ENCODE measurements around the gene CES2.
A peak's percentile ranks its signal among the peaks of the same experiment; 100 is the strongest.

CES2 gene

GRCh38 chr16:66916518-66916917 lies 18.8 kb upstream of the CES2 start:
- DNase-seq (ENCODE audit: low read depth, low spot score): no peak
- H3K4me3 ChIP-seq (ENCODE audit: low read length): no peak overlapping the region

- no peak overlapping the region for H3K4me3 ChIP-seq (ENCODE audit: low read length)
- no peak for DNase-seq (ENCODE audit: low read depth, low spot score)
Observed at GRCh38 chr16:66917741-66918140, 17.6 kb upstream of the CES2 start.

- no peak overlapping the region for H3K4me3 ChIP-seq (ENCODE audit: low read length)
- DNase-seq (ENCODE audit: low read depth, low spot score): no peak
Observed at GRCh38 chr16:66918355-66918754, 17.0 kb upstream of the CES2 start.

DNA sequence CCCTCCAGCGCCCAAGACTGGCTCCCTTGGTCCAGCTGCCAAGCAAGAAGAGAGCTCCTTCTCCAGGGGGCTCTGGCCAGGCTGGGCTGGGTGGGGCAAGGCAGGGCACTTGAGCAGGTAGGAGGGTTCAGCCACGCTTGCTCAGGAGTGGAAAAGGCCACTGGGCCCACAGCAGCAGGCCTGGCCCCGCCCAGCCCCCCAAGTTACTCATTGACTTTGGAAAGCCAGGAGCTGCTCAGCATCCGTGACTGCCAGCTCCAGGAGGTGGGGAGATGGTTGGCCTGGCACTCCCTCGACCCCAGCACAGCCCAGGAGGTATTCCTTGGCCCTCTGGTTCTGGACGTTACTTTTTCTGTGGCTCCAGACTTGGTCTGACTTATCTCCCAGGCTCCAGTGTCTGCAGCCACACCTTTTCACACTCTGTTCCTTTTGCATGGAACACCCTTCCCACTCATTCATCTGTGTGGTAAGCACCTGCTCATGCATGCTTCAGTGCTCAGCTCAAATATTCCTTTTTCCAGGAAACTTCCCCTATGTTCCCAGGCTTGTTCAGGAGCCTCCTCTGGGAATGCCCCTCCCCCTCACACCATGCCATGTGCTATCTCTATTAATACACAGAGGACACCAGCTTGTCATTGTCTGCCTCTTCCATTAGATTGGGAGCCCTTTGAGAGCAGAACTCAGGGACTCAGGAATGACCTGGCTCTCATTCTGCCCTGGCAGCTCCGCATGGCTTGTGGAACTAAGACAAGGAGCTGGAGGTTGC lies 16.3 kb upstream of the CES2 start, which contains the start of gene CDH16:
Gene CDH16 (minus strand): TSS at position 83 of the 766 bp plus-strand sequence. CDS start 820 bp downstream, outside the sequence.
- no peak for DNase-seq (ENCODE audit: low read depth, low spot score)
- no peak within 1 kb of the TSS for H3K4me3 ChIP-seq (ENCODE audit: low read length)

GRCh38 chr16:66919569-66920298 lies 15.6 kb upstream of the CES2 start:
- no peak for DNase-seq (ENCODE audit: low read depth, low spot score)
- H3K4me3 ChIP-seq (ENCODE audit: low read length): no peak overlapping the region

GRCh38 chr16:66920299-66920590 lies 15.1 kb upstream of the CES2 start:
- no peak for DNase-seq (ENCODE audit: low read depth, low spot score)
- no peak overlapping the region for H3K4me3 ChIP-seq (ENCODE audit: low read length)

- no peak for DNase-seq (ENCODE audit: low read depth, low spot score)
- no peak overlapping the region for H3K4me3 ChIP-seq (ENCODE audit: low read length)
Observed at GRCh38 chr16:66920924-66921680, 14.2 kb upstream of the CES2 start.

DNA sequence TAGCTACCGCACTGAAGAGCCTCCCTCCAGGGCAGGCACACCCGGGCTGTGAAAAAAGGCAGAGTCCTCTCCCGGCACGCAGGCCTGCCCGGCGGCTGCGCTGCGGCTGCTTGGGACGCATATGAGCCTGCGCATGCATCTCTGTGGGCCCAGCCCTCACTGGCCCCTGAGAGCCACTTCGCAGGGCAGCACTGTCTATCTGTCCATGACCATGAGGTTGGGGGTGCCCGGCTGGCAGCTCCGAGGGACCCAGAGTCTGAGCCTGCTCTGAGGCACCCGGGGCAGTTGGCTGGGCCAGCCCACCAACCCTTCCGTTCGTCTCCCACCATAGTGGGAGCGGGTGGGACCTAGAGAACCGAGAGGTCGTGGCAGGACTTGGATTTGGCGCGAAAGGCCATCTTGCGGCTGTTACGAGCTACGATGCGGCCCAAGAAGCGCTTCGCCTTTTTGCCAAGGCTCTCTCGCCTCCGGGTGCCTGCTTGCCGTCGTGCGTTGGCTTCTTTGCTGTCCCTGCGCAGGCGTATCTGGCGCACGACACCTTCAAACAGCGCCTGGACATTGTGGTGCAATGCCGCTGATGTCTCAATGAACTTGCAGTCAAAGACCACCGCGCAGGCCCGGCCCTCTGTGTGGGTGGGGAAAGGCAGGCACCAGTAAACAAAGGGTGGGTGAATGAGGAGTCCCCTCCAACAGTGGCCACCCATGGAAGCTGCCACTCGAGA lies 13.4 kb upstream of the CES2 start:
- no peak for DNase-seq (ENCODE audit: low read depth, low spot score)
- H3K4me3 ChIP-seq (ENCODE audit: low read length): no peak overlapping the region

GRCh38 chr16:66923247-66923731 lies 12.0 kb upstream of the CES2 start:
- DNase-seq (ENCODE audit: low read depth, low spot score): no peak

GRCh38 chr16:66923866-66924265 lies 11.4 kb upstream of the CES2 start:
- no peak for DNase-seq (ENCODE audit: low read depth, low spot score)
- H3K4me3 ChIP-seq (ENCODE audit: low read length): no peak overlapping the region

More at GRCh38 chr16:66923247-66923731, 12.0 kb upstream of the CES2 start:
- H3K4me3 ChIP-seq (ENCODE audit: low read length): no peak overlapping the region

DNA sequence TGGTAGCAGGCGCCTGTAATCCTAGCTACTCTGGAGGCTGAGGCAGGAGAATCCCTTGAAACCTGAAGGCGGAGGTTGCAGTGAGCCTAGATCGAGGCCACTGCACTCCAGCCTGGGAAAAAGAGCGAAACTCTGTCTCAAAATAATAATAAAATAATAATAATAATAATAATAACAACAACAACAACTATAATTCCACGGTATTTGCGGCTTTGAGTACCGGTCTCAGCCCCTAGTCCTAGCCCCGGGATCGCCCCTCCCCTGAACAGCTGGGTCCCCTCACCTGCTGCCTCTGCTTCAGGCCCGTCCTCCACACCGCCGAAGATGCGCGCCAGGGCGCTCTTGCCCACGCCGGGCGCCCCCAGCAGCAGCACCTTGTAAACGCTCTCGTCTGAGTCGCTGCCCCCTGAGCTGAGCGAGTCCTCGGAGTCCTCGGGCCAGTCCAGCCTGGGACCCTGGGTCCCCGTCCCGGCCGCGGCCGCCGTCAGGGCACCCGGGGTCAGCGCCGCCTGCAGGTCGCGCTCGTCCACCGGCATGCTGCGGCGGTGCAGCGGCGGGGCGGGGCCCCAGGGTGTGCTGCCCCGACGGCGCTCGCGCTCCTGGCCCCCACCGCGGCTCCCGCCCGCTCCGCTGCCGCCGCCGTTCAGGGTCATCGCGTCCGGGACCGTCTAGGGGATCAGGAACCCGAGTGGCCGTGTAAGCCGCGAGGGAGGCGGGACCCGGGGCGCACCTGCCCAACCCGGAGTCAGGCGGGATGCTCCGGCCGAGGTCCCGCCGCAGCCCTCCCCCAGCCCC lies 10.6 kb upstream of the CES2 start:
- no peak for DNase-seq (ENCODE audit: low read depth, low spot score)
- no peak overlapping the region for H3K4me3 ChIP-seq (ENCODE audit: low read length)

DNA sequence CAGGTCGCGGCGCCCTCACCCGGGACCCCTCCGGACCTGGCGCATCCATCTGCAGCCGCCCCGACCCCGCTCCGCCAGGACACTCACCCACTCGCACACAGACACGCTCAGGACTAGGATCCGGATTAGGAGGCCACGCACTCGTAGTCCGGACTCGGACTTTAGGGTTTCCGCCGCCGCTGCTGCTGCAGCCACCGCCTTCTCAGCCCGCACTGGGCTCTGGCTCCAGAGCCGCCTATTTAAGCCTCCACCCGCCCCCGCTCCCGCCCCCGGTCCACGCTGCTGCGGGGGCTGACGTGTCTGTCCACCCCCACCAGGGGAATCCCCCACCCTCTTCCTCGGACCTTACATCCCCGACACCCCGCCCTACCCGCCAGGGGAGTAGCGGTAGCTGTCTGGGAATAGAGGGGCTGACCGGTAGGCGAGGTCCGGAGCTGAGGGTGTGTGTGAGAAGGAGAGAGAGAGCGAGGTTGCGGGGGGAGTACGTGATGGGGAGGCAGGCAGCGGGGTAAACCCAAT lies 9.9 kb upstream of the CES2 start, which contains the start of gene RRAD:
Gene RRAD (minus strand): TSS at position 214 of the 519 bp plus-strand sequence. CDS start 356 bp downstream, outside the sequence.
- DNase-seq (ENCODE audit: low read depth, low spot score): no peak
- H3K4me3 ChIP-seq (ENCODE audit: low read length): no peak within 1 kb of the TSS

DNA sequence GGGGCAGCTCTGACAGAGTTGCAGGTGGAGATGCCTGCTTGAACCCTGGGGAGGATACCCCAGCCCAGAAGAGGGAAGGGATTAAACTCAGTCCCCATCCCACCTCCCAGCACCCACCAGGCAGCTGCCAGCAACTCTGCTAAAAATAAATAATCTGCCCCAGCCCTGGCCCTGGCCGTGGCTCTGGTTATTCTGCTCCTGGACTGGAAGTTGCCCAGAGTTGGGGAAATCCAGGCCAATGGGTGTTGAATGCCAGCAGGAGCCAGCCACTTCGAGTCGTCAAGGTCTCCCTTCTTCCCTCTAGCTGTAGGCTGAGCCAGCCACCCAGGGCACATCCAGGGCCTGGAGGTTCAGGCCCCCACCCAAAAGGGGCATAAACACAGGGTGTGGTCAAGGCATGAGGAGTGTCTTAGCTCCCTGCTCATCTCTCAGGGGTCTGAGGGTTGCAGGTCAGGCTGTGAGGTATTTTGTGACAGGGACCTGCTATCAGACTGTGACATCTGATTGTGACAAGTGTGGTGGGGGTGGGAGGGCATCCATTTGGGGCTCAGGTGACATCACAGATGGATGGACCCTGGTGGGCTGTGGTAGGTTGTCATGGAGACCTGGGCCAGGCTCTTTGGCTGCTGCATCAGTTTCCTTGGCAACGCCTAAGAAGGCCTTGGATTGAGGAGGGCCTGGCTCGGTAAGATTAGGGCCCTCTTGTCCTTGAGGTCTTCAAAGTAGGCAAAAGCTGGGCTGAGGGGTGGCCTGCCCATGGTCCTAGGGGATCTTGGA lies 9.0 kb upstream of the CES2 start:
- no peak for DNase-seq (ENCODE audit: low read depth, low spot score)
- no peak overlapping the region for H3K4me3 ChIP-seq (ENCODE audit: low read length)

DNA sequence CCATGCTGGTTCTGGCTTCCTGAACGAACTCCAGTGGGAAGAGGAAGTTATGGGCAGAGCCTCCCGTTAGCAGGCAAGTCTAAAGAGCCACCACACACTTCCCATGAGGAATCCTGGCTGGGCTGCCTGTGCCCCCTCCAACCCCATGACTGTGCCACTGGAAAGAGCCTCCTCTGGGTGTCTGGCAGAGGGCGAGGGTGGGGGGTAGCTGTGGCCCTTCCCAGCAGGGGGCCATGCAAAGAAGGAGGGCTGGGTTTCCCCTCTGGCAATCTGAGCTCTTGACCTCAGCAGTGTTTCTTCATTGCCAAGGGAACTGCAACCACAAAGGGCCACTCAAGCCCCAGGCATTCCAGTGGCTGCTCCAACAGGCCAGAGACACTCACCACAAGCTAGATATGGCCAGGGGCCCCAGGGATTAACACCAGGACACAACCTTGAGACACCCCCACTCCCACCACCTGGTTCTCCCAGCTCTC lies 8.3 kb upstream of the CES2 start:
- H3K4me3 ChIP-seq (ENCODE audit: low read length): no peak overlapping the region
- no peak for DNase-seq (ENCODE audit: low read depth, low spot score)

- DNase-seq (ENCODE audit: low read depth, low spot score): no peak
- H3K4me3 ChIP-seq (ENCODE audit: low read length): no peak overlapping the region
Observed at GRCh38 chr16:66927918-66928649, 7.2 kb upstream of the CES2 start.

- DNase-seq (ENCODE audit: low read depth, low spot score): peak; percentile 30
- no peak overlapping the region for H3K4me3 ChIP-seq (ENCODE audit: low read length)
Observed at GRCh38 chr16:66928702-66929388, 6.5 kb upstream of the CES2 start.

Measured in Jurkat, Clone E6-1 (cell line).